T-helper 1 cell treated with Interleukin-12 subunit alpha and Interleukin-12 subunit beta and Interleukin-4 antibody, amounts not matched to agents 30 μg/mL and 1 μg/mL, for 36 hours (primary cell): ENCODE results near the gene ATP7B.

Experiments
- H3K27ac Mint-ChIP-seq: one replicate; pipeline ENCODE4 v1.8.0; 2021; ENCODE audit warnings: mild to moderate bottlenecking, mixed read lengths
- H3K27me3 Mint-ChIP-seq: one replicate; pipeline ENCODE4 v1.8.0; 2021; ENCODE audit warnings: low read depth, mixed read lengths
- H3K36me3 Mint-ChIP-seq: one replicate; pipeline ENCODE4 v1.8.0; 2021; ENCODE audit warnings: low read depth, mixed read lengths
- H3K4me1 Mint-ChIP-seq: one replicate; pipeline ENCODE4 v1.8.0; 2021; ENCODE audit warnings: low read depth, mixed read lengths
- H3K4me3 Mint-ChIP-seq: one replicate; pipeline ENCODE4 v1.8.0; 2021; ENCODE audit warnings: mild to moderate bottlenecking, moderate library complexity, mixed read lengths
- H3K9me3 Mint-ChIP-seq: one replicate; pipeline ENCODE4 v1.8.0; 2021; ENCODE audit warnings: mixed read lengths

The ATP7B gene

DNA sequence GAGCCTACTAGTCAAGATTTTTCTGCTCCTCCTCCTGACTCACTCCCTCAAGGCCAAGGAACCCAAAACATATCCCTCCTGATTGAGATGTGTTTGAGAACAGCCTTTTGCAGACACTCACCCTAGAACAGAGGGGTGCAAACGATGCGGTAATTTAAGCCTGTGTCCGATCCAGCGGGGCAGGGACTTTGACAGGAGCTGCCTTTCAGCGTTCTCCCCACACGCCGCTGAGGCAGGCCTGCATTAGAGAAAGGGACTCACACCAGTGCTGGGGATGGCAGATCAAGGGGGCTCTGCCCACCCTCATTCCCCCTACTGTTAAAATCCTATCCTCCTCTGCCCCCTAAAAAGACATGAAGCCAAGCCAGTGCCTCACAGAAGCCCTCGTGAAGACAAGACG, 79.0 kb downstream of the ATP7B start:
- Mint-ChIP-seq H3K4me3 (no peak overlapping the region), H3K9me3 (no peaks in the 10 kb centered on the region), H3K27me3 (no peaks in the 10 kb centered on the region), H3K27ac (no peak overlapping the region), H3K4me1 (no peaks in the 10 kb centered on the region), H3K36me3 (no peaks in the 10 kb centered on the region)

DNA sequence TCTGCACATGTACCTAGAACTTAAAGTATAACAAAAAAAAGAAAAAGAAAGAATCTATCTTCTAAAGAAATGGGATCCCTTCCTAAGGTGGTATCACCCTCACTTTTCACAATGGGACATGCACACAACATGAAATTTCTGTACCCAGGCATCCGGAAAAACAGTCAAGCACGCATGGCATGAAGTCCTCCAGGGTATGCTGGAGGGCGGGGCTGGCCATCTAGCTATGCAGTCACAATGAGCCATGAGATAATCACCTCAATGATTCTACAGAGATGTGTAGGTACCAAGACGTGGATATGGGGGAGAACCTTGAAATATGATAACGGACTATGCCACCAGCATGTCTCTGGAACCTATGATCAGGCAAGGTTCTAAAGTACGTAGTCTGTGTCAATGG, 79.6 kb downstream of the ATP7B start:
- Mint-ChIP-seq H3K4me1 (no peaks in the 10 kb centered on the region), H3K27me3 (no peaks in the 10 kb centered on the region), H3K9me3 (no peaks in the 10 kb centered on the region), H3K4me3 (no peak overlapping the region), H3K36me3 (no peaks in the 10 kb centered on the region), H3K27ac (no peak overlapping the region)

DNA sequence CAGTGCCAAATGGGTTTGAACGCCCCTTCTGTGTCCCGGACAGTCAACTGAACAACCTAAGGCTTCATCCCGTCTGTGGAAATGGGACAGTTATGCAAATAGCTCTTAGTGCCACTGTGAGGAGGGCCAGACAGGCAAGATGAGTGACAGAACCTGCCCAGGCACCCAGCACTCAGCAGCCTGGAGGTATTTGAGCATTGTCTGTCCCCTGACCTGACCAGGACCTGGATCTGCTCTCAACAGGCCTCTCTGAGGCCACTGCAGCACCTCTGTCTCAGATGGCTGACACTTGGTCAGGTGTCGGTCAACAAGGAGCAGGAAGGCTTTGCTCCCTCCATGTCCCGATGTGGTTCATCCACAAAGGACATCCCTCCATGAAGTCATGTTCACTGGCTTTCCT, 81.6 kb downstream of the ATP7B start:
- H3K27me3 Mint-ChIP-seq, result no peaks in the 10 kb centered on the region
- H3K27ac Mint-ChIP-seq, result no peak overlapping the region
- no peaks in the 10 kb centered on the region for H3K36me3 Mint-ChIP-seq
- peaks cover 12% of the 10 kb centered on the region for H3K4me1 Mint-ChIP-seq
- H3K4me3 Mint-ChIP-seq, result no peak overlapping the region
- no peaks in the 10 kb centered on the region for H3K9me3 Mint-ChIP-seq

DNA sequence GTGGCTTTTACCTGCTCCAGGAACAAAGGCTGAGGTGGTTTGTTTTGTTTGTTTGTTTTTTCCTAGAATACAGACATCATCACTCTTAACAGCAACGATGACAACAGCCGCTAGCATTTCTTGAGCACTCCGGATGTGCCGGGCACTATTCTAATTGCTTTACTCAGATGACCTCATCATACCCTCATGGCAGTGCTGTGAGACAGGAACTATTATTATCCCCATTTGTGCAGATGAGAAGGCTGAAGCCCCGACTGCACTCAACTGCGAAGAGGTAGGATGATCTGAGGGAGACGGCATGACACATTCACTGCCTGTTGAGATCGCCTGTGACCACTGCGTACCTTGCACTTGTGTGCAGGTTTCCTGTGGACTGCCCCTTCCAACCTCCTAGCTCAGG, 83.0 kb downstream of the ATP7B start:
- H3K27ac Mint-ChIP-seq, result no peak overlapping the region
- H3K4me3 Mint-ChIP-seq, result no peak overlapping the region
- H3K9me3 Mint-ChIP-seq, result no peaks in the 10 kb centered on the region
- H3K36me3 Mint-ChIP-seq, result no peaks in the 10 kb centered on the region
- H3K27me3 Mint-ChIP-seq, result no peaks in the 10 kb centered on the region
- peaks cover 19% of the 10 kb centered on the region for H3K4me1 Mint-ChIP-seq

DNA sequence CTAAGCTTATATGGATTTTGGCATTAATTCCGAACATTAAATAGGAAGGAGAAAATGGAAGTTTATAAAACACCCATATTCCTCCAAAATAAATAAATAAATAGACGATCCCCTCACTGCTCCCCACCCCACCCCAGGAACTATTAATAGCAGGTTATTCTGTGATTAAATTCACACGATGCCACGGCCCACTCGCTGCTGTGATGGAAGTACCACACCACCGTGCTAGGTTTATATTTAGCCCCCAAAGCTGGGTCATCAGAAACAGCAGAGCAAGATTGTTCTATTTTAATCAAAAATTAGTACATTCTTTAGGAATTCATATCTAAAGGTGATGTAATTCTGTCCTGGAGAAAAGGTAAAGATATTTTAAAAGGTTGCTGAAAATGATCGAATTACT, 84.1 kb downstream of the ATP7B start:
- no peak overlapping the region for H3K27ac Mint-ChIP-seq
- peaks cover 19% of the 10 kb centered on the region for H3K4me1 Mint-ChIP-seq
- no peaks in the 10 kb centered on the region for H3K9me3 Mint-ChIP-seq
- H3K4me3 Mint-ChIP-seq, result no peak overlapping the region
- no peaks in the 10 kb centered on the region for H3K27me3 Mint-ChIP-seq
- no peaks in the 10 kb centered on the region for H3K36me3 Mint-ChIP-seq

DNA sequence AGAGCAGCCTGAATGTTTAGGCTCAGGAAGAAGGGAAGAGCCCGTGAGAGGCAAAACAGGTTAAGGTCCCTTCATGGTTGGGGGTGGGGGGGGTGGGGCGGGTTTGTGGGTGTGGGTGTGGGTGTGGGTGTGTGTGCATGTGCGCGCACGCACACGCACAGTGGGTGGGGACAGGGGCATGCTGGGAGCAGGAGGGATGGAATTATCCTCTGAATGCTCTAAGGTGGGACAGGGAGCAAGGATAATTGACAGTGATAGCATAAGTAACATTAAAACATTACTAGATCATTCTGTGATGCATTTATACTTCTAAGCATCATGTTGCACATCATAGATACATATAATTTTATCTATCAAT, 84.7 kb downstream of the ATP7B start:
- peaks cover 22% of the 10 kb centered on the region for H3K4me1 Mint-ChIP-seq
- no peaks in the 10 kb centered on the region for H3K27me3 Mint-ChIP-seq
- no peaks in the 10 kb centered on the region for H3K36me3 Mint-ChIP-seq
- H3K4me3 Mint-ChIP-seq, result no peak overlapping the region
- no peaks in the 10 kb centered on the region for H3K9me3 Mint-ChIP-seq
- H3K27ac Mint-ChIP-seq, result no peak overlapping the region

DNA sequence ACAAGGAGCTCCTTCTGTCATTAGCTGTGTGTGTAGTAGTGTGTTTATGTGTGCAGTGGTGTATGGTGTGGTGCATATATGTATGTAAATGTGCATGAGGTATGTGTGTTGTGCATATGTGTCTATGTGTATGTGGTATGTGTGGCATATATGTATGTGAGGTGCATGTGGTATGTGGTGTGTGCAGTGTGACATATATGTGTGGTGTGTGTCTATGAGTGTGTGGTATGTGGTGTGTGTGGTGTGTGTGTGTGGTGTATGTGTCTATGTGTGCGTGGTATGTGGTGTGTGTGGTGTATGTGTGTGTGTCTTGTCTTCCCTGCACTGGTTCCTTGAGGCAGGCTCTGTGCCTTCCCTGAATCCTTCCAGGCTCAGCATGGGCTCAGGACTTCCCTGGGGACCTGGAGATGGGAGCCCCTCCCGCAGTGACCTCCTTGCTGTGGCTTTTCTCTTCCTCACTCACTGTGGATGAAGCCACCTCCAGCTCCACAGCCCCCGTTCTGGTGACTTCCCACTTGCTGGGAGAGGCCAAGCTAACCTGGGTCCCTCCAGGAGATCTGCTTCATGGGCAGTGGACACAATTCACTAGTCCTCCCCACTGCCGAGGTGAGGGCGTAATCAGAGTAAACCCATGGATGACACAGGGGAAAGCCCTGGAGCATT, 85.3 kb downstream of the ATP7B start:
- H3K4me1 Mint-ChIP-seq, result peaks cover 22% of the 10 kb centered on the region
- no peak overlapping the region for H3K27ac Mint-ChIP-seq
- H3K9me3 Mint-ChIP-seq, result no peaks in the 10 kb centered on the region
- H3K27me3 Mint-ChIP-seq, result no peaks in the 10 kb centered on the region
- no peak overlapping the region for H3K4me3 Mint-ChIP-seq
- no peaks in the 10 kb centered on the region for H3K36me3 Mint-ChIP-seq

DNA sequence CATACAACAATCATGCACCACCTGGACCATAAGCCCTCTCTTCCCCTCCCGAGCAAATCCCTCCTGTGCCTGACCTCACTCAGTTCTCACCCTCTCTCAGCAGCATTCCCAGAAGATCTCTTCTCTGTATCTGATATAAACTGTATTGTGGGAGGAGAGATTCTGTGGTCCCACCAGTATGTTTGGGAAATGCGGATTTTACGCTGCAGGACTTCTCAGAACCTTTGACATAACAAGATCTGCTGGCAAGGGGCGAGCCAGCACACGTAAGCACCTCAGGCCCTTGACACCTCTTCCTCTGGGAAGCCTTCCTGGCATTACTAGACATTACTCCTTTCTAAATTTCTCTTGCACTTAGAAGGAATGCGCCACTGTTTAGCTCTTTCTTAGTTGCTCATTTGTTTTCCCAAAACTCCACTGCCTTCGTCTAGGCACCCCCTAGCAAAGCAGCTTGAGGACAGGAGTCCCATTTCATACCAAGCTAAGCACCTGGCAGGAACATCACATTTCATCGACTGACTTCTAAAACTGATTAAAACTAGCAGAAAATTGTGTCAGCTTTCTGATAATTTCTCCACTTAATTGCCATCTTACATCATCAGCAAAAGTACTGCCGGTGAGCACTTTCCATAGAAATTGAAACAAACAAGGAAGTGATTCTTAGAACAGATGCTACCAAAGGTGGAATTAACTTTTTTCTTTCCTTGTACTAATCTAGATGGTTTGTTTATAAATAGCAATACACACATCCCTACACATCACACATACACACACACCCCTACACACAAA, 86.3 kb downstream of the ATP7B start:
- H3K9me3 Mint-ChIP-seq, result no peaks in the 10 kb centered on the region
- H3K36me3 Mint-ChIP-seq, result no peaks in the 10 kb centered on the region
- peaks cover 22% of the 10 kb centered on the region for H3K4me1 Mint-ChIP-seq
- H3K4me3 Mint-ChIP-seq, result no peak overlapping the region
- no peaks in the 10 kb centered on the region for H3K27me3 Mint-ChIP-seq
- H3K27ac Mint-ChIP-seq, result no peak overlapping the region

DNA sequence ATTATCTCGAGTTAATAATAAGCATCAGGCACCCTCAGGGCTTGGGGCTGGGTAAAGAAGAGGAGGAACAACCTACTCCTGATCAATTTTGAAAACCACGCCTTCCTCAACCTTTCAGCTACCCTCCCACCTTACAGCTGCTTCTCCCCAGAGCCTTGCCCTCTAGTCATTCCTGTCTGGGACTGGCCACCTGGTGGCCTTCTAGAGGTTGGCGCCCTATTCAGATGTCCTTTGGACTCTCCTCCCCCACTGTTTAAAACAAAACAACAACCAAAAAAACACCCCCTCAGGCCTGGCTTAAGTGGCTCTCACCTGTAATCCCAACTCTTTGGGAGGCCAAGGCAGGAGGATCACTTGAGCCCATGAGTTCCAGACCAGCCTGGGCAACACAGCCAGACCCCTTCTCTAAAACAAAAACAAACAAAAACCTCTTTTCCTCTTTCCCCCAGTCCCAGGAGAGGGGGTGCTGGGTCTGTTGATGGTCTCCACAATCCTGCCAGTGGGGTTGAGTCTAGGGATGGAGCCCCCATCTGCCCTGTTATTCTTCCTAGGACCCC, 87.2 kb downstream of the ATP7B start:
- no peak overlapping the region for H3K4me3 Mint-ChIP-seq
- H3K27me3 Mint-ChIP-seq, result no peaks in the 10 kb centered on the region
- H3K27ac Mint-ChIP-seq, result no peak overlapping the region
- H3K9me3 Mint-ChIP-seq, result no peaks in the 10 kb centered on the region
- no peaks in the 10 kb centered on the region for H3K36me3 Mint-ChIP-seq
- H3K4me1 Mint-ChIP-seq, result peaks cover 22% of the 10 kb centered on the region

DNA sequence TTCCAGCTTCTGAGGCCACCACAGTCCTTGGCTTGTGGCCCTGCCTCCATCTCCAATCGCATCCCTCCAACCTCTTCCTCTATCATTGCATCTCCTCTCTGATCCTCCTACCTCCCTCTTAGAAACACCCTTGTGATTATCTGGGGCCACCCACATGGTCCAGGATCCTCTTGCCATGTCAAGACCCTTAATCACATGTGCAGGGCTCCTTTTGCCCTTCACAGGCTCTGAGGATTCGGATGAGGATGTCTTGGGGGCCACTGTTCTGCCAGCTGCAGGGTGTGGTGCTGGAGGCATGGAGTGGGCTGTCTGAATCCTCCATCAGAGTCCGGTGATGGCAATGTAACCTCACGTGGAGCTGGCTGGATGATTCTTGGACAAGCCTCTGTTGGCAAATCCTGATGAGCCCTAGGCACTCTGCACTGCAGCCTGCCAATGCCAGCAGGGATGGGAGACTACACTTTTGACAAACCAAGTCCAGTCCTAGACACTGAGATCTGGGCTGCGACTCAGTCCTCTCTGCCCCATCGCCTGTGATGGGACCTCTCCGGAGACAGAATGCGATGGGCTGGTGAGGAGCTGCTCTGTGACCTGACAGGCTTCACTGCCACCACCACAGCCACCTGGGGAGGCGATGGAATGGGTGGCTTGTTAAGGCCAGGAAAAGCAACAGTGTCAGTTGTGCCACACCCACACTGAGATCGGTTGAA, 88.3 kb downstream of the ATP7B start:
- H3K27me3 Mint-ChIP-seq, result no peaks in the 10 kb centered on the region
- no peaks in the 10 kb centered on the region for H3K36me3 Mint-ChIP-seq
- peaks cover 22% of the 10 kb centered on the region for H3K4me1 Mint-ChIP-seq
- no peaks in the 10 kb centered on the region for H3K9me3 Mint-ChIP-seq
- no peak overlapping the region for H3K27ac Mint-ChIP-seq
- no peak overlapping the region for H3K4me3 Mint-ChIP-seq

DNA sequence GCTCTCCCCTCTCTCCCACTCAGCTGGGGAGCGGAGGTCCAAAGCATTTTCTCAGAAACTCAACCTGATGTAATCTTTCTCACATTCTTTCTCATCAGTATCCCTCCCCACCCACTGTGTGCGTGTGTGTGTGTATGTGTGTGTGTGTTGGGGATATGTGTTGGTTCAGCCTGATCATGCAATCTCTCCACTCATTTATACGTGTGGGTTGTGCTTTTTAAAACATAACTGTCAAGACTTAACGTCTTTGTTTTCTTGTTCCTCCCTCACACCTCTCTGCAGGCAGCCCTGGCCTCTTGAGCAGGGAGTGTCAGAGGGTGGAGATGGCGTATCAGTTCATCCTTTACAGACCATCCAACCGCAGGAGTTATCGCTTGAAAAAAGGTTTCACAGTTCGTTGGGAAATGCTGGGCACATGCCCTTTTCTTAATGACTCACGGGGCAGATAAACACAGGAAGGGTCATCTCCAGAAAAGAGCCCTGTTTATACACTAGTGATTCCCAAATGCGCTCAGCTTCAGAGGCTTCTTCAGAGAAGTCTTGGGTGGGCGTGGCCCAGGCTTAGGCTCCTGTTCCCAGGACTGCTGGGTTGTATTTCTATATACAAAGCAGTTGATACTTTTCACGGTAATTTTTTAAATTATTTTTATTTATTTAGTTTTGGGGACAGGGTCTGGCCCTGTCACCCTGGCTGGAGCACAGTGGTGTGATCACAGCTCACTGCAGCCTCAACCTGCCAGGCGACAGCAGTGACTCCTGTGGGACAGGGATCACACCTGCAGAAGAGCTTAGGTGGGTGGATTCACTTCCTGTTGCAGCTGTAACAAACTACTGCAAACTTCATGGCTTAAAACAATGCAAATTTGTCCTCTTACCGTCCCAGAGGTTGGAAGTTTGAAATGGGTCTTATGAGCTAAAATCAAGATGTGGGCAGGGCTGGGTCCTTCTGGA, 89.2 kb downstream of the ATP7B start:
- Mint-ChIP-seq H3K4me3 (no peak overlapping the region), H3K36me3 (no peaks in the 10 kb centered on the region), H3K4me1 (peaks cover 22% of the 10 kb centered on the region), H3K9me3 (no peaks in the 10 kb centered on the region), H3K27ac (no peak overlapping the region), H3K27me3 (no peaks in the 10 kb centered on the region)

DNA sequence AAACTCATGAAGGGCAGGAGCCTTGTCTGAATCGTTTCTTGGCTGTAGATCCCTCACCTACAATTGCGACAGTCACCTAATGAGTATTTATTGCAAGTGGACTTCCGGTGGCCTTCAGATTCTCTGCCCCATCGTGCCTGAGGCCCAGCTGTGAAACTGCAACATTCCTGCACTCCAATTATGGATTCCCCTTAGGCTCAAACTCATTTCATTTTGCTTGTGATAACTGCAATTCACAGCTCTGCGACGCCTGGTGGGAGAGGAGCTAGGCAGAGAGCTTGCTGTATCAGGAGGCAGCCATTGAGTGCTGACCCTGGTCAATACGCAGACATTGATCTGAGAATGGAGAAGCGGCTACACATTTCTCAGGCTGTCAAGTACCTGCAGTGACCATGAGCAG, 90.5 kb downstream of the ATP7B start:
- Mint-ChIP-seq H3K27me3 (peaks cover 7% of the 10 kb centered on the region), H3K4me1 (peaks cover 21% of the 10 kb centered on the region), H3K9me3 (no peaks in the 10 kb centered on the region), H3K4me3 (no peak overlapping the region), H3K36me3 (no peaks in the 10 kb centered on the region), H3K27ac (no peak overlapping the region)

DNA sequence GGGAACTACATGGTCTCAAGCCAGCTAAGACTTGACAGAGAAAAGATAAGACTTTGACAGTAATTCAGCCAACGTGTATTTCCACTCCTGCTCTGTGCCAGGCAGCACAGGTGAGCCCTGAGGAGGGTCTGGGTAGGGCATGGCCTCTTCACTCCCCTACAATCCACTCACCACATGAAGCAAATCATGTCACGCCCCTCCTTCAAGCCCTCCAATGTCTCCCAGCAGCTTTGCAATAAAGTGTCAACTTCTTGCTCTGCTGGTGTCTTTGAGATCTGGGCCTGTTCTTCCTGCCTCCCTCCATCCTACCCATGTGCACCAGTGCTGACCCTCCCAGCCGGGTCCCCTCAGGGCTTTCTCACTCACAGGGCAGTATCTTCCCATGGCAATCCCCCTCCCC, 91.0 kb downstream of the ATP7B start:
- H3K4me3 Mint-ChIP-seq, result no peak overlapping the region
- H3K27me3 Mint-ChIP-seq, result peaks cover 7% of the 10 kb centered on the region
- no peak overlapping the region for H3K27ac Mint-ChIP-seq
- no peaks in the 10 kb centered on the region for H3K9me3 Mint-ChIP-seq
- peaks cover 16% of the 10 kb centered on the region for H3K4me1 Mint-ChIP-seq
- no peaks in the 10 kb centered on the region for H3K36me3 Mint-ChIP-seq

DNA sequence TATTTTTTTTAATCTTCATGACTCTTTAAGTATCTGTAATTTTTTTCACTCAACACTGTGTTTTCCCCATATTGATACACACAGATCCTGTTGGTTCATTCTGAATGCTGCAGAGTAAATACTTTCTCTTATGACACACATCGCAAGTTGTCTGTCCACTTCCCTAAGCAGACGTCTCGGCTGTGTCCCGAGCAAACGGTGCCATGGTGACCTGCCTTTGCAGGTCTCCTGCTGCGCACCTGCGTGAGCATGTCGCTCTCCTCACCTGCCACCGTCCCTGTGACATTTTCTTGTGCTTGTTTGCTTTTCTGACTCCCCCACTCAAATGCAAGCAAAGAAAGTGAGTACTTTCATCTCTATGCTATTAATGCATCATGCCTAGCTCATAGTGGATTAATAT, 91.7 kb downstream of the ATP7B start:
- Mint-ChIP-seq H3K4me1 (peaks cover 9% of the 10 kb centered on the region), H3K9me3 (no peaks in the 10 kb centered on the region), H3K27ac (no peak overlapping the region), H3K4me3 (no peak overlapping the region), H3K27me3 (peaks cover 7% of the 10 kb centered on the region), H3K36me3 (no peaks in the 10 kb centered on the region)
